ENCODE results near the gene CDCA4.

DNA sequence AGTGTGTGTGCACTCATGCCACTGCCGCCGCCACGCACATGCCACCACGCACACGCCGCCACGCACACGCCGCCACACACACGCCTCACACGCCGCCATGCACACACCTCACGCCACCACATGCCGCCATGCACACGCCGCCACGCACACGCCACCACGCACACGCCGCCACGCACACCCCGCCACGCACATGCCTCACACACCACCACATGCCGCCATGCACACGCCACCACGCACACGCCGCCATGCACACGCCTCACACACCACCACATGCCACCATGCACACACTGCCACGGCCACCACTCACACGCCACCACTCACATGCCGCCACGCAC, 29.0 kb downstream of the CDCA4 start:
- TF ChIP-seq POLR2AphosphoS5 (IDR thresholded peaks at IDR 0.05) (no peak), CTCF (IDR thresholded peaks at IDR 0.05; ENCODE audit: poor library complexity, severe bottlenecking) (no peak), RAD21 (conservative IDR thresholded peaks at IDR 0.05) (no peak), EZH2 (IDR thresholded peaks at IDR 0.05; ENCODE audit: borderline replicate concordance, insufficient read depth, low read length, poor library complexity, severe bottlenecking) (no peak), REST (IDR thresholded peaks at IDR 0.05; ENCODE audit: borderline replicate concordance) (no peak), EP300 (conservative IDR thresholded peaks at IDR 0.05; ENCODE audit: poor library complexity, severe bottlenecking) (no peak), SMC3 (conservative IDR thresholded peaks at IDR 0.05; ENCODE audit: poor library complexity) (no peak)

Data from neural cell (in vitro differentiated cells).